GM23248 (cell line): ENCODE measurements around the gene WDTC1.

Experiments
- EZH2 ChIP-seq: fragments of 200-600 bp; sonication (generic); IDR thresholded peaks from 2 replicates; pipeline ENCODE4 v1.6.1; 2018; ENCODE audit warnings: antibody characterized with exemption, mild to moderate bottlenecking; ENCODE audit not compliant: insufficient read depth, poor library complexity, severe bottlenecking
- EZH2phosphoT487 ChIP-seq: fragments of 200-600 bp; sonication (generic); IDR thresholded peaks from 2 replicates; pipeline ENCODE4 v1.6.1; 2018; ENCODE audit warnings: antibody characterized with exemption, moderate library complexity, mild to moderate bottlenecking, low read depth; ENCODE audit not compliant: insufficient read depth

DNA sequence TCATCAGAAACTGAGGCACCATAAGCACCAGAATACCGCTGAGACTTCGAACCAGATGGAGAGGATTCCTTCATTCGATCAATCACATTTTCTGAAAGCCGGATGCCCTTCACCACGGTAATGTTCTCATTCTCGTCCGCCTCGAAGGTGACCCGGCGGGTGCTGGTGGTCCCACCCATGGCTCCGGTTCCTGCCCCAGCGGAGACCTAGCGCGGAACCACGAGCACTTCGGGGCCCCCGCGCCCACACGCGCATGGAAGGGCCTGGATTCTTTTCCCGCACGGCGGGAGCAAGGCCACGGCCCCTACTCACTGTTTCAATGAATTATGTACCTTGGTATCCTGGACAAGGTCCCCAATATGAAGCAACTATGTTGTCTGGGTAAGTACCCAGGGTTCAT lies 33.1 kb upstream of the WDTC1 start:
- TF ChIP-seq EZH2 (no peak), EZH2phosphoT487 (no peak)
